SK-N-SH (cell line): Measurements from ENCODE around the gene GPR15.

Source experiments
- CTCF ChIP-seq: fragments of 200-600 bp; sonication (generic); IDR thresholded peaks from 2 replicates; pipeline ENCODE4 v1.6.1; 2017; ENCODE audit warnings: antibody characterized with exemption, mild to moderate bottlenecking, moderate library complexity
- EP300 ChIP-seq, 2 experiments: IDR thresholded peaks; 2 replicates each; pipeline versions ENCODE4 v1.4.0 to v1.6.1; 2012; ENCODE audit warnings: borderline replicate concordance in 1 of 2, low read depth in 1 of 2, low read length in 1 of 2
- MAX ChIP-seq: IDR thresholded peaks from 2 replicates; pipeline ENCODE4 v1.4.0; 2012; ENCODE audit warnings: low read depth
- RCOR1 ChIP-seq: fragments of 150-350 bp; IDR thresholded peaks from 2 replicates; pipeline ENCODE4 v1.6.1; 2017; ENCODE audit warnings: antibody characterized with exemption, low read length
- RXRA ChIP-seq: IDR thresholded peaks from 2 replicates; pipeline ENCODE4 v1.4.0; 2012; ENCODE audit warnings: low read depth, mild to moderate bottlenecking, borderline replicate concordance
- SMC3 ChIP-seq: IDR thresholded peaks from 2 replicates; pipeline ENCODE4 v1.6.1; 2012; ENCODE audit warnings: low read depth, low read length, improper control_type of control experiment

GRCh38 chr3:98513736-98514135 lies 18.0 kb upstream of the GPR15 start:
- TF ChIP-seq MAX (no peak), CTCF (no peak), SMC3 (no peak), RXRA (no peak), RCOR1 (no peak), EP300 (IDR thresholded peaks at IDR 0.05; ENCODE audit: borderline replicate concordance in 1 of 2, low read depth in 1 of 2, low read length in 1 of 2) (no peak)
